ENCODE measurements around the gene BCAP31.

BCAP31 gene

DNA sequence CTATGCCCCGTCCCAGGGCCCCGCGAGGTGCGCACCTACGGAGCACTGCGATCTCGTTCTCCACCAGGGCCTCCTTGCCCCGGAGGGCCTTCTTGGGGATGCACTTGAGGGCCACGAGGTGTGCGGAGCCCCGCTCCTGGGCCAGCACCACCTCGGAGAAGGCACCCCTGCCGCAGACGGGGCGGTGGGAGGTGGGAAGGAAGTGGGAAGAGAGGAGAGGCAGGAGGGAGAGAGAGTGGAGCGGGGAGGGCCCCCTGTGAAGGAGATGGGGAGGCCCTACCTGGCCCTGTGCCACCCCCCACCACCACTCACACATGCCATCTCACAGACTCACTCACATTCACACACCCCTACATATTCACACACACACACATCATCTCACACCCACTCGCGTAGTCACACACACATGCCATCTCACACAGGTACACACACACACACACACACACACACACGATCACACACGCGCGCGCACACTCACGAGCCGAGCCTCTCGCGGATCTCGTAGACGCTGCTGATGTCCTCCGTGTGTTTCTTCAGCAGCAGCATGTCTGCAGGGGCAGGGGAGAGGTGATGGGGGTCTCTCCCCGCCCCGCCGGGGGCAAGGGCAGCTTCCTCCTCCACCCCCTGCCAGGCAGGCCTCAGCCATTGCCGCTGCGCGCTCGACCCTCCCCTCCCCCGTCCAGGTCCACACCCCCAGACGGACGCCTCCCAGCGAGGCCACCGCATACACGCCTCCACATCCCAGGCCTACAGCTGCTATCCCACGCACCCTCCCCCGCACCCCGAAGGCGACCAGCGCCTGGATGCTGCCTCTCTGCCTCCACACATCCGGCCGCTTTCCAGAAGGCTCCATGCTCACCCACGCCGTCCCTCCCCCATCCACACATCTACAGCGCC, 51.4 kb downstream of the BCAP31 start:
- DNase-seq = no peak

DNA sequence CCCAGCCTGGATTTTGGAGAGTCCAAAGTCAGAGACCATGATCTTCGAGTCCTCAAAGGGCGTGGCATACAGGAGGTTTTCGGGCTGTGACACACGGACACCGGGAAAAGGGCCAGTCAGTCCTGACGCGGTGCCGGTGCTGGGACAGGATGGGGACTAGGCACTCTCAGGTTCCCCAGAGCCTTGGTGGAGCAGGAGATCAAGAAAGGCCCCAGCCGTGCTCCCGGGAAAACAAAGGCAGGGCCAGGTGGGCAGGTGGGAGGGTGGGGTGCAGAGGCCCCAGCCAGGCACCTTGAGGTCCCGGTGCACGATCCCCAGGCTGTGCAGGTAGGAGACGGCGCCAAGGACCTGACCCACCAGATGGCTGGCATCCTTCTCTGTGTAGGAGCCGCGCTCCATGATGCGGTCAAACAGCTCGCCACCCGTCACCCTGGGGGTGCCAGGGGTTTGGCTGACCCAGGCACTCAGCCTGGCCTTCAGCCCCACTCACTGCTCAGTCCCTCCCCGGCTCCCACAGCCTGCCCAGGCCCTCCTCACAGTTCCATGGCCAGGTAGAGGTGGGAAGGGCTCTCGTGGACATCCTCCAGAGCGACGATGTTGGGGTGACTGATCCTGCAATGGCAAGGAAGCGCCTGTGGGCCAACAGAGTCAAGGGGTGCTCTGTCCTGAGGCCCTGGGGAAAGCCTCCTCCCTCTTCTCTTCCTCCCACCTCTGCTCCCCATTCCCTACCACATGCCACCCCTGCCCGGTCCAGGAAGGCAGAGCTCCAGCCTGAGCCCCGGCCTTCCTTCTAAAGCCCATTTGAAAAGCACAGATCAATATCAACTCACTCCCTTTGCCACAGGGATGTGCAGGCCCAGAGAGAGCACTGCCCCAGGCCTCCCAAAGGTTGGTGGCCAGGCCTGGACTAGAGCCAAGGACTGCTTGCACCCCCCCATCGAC, 52.3 kb downstream of the BCAP31 start:
- no peak for DNase-seq

DNA sequence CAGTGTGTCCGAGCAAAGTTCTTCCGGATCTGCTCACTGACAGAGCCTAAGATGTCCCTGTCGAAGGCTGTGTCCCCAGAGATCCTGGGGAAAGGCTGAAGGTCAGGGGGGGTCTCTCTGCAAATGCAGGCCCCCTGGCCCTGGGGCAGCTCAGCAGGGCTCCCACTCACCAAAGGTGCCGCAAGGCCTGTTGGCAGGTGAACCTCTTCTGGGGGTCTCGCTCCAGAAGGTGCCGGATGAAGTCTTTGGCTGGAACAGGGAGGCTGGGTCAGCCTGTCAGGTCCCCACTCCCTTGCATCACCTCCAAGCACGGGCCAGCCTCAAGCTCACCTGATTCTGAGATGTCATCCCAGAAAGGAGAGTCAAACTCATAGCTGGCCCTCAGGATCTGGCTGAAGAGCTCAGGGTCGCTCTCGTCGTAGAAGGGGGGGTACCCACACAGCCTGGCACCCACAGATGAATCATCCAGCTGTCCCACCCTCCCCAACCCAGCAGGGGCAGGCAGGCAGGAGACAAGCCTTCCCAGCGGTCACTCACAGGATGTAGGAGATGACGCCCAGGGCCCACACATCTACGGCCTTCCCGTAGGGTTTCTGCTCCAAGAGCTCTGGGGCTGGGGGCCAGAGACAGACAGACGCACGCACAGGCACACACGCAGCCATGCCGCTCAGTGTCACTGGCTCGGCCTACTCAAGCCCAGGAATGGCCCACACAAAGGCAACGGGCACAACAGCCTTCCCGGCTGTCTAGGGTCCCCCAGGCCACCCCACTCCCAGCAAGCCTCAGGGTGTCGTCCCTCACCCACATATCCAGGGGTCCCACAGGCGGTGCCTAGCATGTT, 53.2 kb downstream of the BCAP31 start:
- no peak for DNase-seq

DNA sequence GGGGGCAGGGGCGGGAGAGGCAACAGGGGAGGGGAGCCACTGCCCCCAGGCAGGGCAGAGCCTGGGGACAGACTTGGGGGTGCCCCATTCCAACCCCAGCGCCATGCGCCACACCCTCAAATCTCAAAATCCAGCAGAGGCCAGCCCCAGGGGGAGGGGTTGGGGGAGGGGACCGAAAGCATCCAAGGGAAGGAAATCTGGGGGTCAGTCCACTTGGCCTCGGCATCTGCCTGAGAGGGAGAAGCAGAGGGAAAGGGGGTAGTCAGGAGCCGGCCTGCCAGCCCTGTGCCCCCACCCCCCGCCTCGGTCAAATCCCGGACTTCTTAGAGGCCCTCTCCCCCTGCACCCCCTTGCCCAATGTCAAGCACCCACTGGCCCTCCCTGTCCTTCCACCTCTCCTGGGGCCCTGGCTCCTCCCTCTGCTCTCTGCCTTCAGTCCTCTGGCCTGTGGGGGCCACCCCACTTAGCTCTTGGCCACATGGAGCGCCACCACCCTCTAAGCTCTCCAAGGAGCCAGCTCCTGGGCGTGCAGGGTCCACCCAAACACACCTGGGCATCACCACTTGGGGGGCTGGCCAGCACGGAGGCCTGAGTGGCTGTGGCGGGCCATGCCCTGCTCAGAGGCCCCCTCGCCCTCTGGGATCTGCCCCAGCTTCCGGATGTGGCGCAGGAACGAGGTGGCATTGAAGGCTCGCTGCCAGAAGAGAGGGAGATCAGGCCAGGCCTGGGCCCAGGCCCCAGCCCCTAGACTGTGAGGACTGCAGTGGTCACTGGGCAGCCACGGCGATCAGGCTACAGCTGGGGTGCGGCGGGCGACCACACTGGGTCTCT, 54.1 kb downstream of the BCAP31 start:
- no peak for DNase-seq

DNA sequence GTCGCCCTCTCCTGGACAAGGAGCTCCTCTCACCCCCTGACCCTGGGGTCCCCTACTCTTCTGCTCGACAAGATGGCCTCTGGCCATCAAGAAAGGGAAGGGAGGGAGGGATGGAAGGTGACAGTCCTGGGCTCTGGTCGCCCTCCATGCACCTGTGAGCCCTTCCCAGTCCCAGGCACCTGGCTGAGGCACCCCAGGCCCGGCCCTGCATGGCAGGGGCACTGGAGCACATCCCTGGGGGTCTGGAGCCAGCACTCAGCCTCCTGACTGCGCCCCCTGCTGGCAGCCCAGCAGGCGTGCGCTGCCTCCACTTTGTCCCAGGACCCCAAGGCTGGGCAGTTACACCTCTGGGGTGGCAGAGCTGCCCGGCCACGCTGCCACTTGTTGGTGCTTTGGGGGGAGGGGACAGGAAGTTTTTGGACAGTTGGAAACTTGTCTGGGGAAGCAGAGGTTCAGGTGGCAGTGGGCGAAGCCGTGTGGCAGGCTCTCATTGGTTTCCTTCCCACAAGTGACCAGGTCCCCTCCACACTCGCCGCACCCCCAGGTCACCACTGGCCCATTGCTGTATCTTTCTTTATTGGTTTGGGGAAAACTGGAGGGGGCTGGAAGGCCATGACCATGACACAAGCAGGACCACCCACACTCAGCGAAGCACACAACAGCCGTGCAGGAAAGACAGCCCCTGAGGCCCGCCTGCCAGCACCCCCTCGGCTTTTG, 54.9 kb downstream of the BCAP31 start:
- DNase-seq = no peak

DNA sequence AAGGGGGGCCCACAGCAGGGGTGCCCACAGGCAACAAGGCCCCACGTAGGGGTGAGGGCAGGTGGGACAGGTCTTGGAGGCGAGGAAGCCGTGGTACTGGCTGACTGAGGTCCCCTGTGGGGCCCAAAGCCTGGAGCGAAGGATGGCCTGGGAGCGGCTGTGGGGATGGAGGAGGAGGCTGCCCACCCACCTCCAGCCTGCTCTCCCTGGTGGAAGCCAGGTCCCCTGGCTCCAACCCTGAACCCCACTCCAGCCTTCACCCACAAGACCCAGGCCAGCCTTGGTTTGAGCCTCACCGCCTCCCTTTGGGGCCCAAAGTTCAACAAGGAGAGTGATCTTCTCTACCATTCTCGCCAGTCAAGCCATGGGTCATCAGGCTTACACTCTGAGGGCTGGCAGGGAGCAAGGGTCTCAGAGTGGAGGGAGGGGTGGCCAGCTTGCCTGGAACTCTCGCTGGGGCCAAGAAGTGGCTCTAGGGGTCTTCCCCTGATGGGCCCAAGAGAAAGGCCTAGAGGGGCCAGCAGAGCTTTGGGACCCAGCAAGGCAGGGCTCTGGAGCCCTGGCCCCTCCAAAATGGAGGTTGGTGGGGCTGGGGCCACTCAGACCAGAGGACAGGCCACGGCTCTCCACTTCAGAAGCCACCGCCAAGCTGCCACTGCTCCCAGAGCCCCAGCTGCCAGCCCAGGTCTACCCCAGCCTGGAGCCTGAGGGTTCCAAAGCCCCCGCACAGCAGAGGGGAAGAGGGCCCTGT, 55.6 kb downstream of the BCAP31 start:
- no peak for DNase-seq

DNA sequence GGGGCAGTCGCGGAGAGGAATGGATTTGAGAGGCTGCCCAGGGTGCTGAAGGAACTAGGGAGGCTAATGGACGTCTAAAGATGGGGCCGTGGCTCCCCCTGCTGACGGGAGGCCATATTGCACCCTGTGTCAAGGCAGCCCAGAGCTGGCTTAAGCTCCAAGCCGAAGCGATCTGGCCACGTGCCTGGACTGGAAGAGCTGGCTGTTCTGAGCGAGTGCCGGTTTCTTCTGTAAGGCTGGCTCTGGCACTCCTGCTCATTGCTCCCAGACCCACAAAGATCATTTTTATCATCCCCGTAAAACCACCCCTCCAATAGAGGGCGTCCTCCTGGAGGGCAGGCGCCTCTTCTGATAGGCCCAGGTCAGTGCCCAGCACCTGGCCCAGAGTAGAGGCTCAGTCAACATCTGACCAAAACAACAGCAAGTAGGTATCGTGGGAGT, 56.2 kb downstream of the BCAP31 start:
- peak; percentile 69 for DNase-seq

DNA sequence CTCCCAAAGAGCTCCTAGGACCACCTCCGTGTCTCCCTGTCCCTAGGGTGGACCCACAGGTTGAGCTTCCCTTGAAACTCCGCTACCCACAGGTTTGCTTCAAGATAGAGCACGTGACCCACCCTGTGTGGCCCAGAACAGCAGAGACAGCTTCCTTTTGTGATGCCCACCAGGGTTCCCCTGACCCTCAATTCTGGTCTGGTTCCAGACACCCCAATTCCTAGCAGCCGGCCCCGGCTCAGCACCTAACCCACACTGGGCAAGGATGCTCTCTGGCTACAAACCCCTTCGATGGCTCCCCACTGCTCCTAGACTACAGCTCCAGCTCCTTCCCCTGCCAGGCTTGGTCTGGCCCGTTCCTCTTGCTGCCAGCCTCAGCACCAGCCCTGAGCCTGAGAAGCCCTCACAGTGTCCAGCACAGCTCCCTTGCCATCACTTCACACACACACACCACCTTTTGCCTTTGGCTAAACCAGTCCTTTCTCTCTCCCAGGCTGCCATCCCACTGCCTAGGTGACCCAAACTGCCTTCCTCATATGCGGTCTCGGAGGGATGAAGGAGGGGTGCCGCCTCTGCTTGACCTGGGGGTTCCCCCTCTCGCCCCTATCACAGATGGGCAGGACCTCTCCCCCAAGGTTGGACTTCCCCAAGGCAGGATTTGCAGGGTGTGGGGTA, 56.8 kb downstream of the BCAP31 start:
- DNase-seq = no peak

DNA sequence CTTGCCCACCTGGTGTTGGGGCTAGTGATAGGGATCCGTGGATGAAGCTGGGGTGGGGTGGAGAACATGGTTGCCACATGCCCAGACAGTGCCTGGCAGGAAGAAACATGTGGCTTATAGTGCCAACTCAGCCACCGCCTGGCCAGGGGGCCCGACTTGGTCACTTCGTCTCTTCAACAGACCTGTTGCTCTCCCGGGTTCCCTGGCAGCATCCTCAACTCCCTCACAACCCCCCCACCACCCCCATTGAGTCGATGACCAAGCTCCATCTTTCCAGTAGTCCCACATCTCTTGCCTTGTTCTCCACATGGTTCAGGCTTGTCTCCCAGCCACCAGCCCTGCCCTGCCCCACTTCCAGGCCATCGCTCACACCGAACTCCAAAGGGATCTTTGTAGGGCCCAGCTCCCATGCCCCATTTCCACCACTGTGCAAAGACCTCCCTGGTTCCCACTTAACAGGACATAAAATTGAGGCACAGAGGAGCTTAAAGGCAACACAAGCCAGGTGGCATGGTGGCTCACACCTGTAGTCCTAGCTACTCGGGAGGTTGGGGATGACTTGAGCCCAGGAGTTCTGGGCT, 58.4 kb downstream of the BCAP31 start:
- DNase-seq = no peak

DNA sequence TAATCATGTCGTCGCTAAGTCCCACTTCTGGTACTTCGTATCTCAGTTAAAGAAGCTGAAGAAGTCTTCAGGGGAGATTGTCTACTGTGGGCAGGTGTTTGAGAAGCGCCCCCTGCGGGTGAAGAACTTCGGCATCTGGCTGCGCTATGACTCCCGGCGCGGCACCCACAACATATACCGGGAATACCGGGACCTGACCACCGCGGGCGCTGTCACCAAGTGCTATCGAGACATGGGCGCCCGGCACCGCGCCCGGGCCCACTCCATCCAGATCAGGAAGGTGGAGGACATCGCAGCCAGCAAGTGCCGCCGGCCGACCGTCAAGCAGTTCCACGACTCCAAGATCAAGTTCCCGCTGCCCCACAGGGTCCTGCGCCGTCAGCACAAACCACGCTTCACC, 61.9 kb downstream of the BCAP31 start:
- no peak for DNase-seq

DNA sequence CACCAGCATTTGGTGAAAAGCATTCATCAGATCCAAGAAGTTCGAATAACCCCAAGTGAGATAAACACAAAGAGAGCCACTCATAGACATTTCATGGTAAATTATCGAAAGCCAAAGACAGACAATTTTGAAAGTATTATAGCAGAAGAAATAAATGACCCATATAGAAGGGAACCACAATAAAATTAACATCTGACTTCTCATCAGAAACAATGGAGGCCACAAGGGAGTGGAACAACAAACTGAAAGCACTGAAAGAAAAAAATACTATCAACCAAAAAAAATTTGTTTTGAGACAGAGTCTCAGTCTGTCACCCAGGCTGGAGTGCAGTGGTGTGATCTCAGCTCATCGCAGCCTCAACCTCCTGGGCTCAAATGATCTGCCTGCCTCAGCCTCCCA, 64.9 kb downstream of the BCAP31 start:
- DNase-seq = no peak

DNA sequence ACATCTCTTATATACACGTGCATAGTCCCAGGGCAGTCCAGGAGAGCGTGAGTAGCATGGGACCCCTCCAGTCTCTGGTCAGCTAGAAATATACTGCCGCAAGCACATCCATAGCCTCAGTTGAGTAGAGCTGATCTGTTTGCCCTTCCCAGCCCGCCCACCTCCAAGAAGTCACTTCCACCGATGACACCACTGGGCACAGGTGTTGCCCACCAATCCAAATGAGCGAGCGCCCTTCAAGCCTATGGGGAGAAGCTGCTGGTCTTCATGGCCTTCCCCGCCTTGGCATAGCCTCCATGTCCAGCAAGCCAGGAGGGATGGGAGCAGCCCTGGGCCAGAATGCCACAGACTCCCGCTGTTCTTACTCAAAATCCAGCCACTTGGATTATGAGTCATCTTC, 67.0 kb downstream of the BCAP31 start:
- no peak for DNase-seq

DNA sequence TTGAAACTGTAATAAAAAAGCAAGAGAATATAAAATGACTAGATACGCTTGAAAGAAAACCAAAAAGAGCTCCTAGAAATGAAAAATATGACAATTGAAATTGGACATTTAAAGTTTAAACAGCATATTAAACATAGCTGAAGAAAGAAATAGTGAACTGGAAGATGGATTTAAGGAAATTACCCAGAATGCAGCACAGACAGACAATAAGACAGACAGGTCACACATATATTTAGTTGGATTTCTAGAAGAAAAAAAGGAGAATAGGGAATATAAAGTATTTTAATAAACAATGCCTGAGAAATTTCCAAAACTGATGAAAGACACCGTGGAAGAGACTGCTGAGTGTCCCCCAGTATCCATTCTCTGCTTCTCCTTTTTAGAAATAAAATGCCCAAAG, 70.6 kb downstream of the BCAP31 start:
- no peak for DNase-seq

DNA sequence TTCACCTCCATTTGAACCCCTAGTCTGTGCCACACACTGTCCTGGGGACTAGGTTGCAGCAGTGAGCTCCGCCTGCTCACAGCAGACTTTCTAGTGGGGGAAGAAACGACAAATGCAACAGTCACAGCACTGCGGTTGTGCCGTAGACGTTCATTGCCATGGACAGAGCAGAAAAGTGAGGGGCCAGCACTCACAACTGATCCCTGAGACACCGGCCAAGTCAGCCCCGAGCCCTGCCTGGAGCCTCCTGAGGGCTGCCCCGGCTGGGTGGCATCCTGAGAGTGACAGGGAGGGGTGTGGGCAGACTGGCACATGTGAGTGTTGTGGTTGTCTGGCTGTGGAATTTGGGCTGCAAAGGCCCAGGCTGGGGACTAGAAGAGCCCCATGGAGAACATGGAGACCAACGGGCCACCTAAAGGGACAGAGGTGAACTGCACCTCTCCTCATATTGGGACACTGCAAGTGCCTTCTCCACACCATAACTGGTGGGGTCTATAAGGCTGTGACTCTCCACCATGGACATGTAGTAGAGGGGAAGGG, 72.6 kb downstream of the BCAP31 start:
- no peak for DNase-seq

DNA sequence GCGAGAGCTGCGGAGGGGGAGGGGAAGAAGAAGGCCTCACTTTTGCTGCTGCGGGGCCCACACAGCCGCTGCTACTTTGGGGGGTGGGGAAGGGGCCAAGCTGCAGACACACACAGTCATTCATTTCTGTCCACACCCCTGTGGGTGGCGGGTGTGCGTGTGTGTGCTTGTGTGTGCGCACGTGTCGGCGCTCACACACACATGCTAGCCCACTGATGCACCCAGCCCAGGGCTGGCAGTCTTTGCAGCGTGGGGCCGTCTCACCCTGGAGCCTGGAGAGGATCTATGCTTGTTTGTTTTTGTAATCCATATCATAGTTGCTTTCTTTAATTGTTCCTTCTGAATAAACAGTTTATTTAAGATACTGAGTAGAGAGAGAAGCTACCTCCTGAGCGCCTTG, 73.2 kb downstream of the BCAP31 start:
- no peak for DNase-seq

Measured in MV-4-11 (cell line).